HFF-Myc (cell line): ENCODE measurements around the gene BEST4.
A peak's percentile ranks its signal among the peaks of the same experiment; 100 is the strongest.
"Not testable (repeated sequence)": the region's sequence is repeated elsewhere in the genome, so short reads cannot be mapped to it uniquely, and the experiment has no call there.

Experiments
- DNase-seq: peaks from one replicate; pipeline ENCODE4 v3.0.0-alpha.2; 2011; ENCODE audit warnings: low read depth; ENCODE audit errors: extremely low read depth
- H3K4me3 ChIP-seq: replicated peaks from 2 replicates; pipeline ENCODE4 v1.5.1; 2011; ENCODE audit warnings: low read depth, mild to moderate bottlenecking, control low read depth, low read length
- CTCF ChIP-seq: IDR thresholded peaks from 2 replicates; pipeline ENCODE4 v1.5.1; 2012; ENCODE audit warnings: mild to moderate bottlenecking, low read depth, low read length, control low read depth; ENCODE audit errors: missing control alignments

BEST4 gene

DNA sequence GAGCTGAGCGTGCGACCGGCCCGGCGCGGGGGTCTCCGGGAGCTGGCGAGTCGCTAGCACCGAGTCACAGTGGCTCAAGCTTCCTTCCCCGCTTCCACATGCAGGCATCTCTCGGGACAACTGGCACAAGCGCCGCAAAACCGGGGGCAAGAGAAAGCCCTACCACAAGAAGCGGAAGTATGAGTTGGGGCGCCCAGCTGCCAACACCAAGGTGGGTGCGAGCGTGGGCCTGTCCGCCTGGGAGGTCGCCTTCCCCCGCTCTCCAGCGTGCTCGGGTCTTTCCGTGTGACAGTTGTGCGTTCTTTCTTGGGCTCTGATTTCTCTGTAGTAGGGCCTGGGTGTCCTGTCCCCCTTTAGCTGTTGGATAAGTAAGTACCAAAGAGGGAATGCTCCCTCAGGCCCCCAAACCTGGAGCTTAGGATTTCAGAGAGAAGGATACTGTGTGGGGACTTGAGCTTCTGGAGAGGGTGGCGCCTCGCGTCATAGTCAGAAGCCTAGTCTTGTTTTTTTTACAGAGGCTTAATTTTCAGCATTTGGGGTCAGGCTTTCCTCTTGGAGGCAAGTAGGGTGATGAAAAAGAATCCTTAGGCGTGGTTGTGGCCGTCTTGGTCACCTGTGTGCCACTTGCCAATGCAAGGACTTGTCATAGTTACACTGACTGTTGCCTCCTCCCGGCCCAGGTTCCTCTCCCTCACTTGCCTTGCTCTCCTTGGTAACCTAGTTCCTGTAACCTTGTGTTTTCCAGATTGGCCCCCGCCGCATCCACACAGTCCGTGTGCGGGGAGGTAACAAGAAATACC lies 11.8 kb downstream of the BEST4 start:
- no peak for TF ChIP-seq CTCF
- DNase-seq = no peak
- peak overlapping the region; percentile 100 for H3K4me3 ChIP-seq

GRCh38 chr1:44775078-44775929 lies 12.7 kb downstream of the BEST4 start, which contains the start of gene RPS8:
Gene RPS8 (plus strand): TSS chr1:44775540. CDS start chr1:44775597, 57 bp downstream.
- peak within 1 kb of the TSS; percentile 100 for H3K4me3 ChIP-seq
- no peak for TF ChIP-seq CTCF
- DNase-seq = peak; percentile 78

DNA sequence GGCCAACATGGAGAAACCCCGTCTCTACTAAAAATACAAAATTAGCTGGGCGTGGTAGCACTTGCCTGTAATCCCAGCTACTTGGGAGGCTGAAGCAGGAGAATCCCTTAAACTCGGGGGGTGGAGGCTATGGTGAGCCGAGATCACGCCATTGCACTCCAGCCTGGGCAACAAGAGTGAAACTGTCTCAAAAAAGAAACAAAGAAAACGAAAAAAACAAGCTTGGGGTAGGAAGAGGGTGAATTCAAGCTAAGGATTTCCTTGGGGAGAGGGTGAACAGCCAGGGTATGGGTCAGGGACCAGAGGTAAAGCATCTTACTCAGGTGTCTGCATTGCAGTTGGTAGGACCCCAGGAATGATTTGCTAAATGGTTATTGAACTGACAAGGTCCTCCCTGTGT lies 21.5 kb downstream of the BEST4 start:
- H3K4me3 ChIP-seq, DNase-seq: not testable (repeated sequence)

- no peak for TF ChIP-seq CTCF
Measured at GRCh38 chr1:44760876-44761275, 27.1 kb downstream of the BEST4 start.

GRCh38 chr1:44759077-44759476 lies 28.9 kb downstream of the BEST4 start:
- no peak for DNase-seq
- no peak for TF ChIP-seq CTCF
- H3K4me3 ChIP-seq = no peak overlapping the region

More at GRCh38 chr1:44760876-44761275, 27.1 kb downstream of the BEST4 start:
- DNase-seq = no peak
- H3K4me3 ChIP-seq = no peak overlapping the region

GRCh38 chr1:44757420-44757819 lies 30.6 kb downstream of the BEST4 start:
- H3K4me3 ChIP-seq = no peak overlapping the region
- DNase-seq = no peak
- TF ChIP-seq CTCF = no peak

- H3K4me3 ChIP-seq = no peak overlapping the region
- no peak for TF ChIP-seq CTCF
- DNase-seq = no peak
Measured at GRCh38 chr1:44747878-44748277, 40.1 kb downstream of the BEST4 start.
